ENCODE results near the gene VSIG1. TPM values are rescaled to one million over a fixed set of nuclear protein-coding genes. Genes with fewer than 3 reads are reported as not detected.

The VSIG1 gene
- polyA plus RNA-seq, 1 donor (not counting 4 experiments of a cell fraction or from before 2014, with no cell fraction given) = 7.2 TPM

- H4K20me1 ChIP-seq (ENCODE audit: control insufficient read depth, extremely low read depth, insufficient read depth, low read length) = no peaks in the 10 kb centered on the region
- no peak for DNase-seq (ENCODE audit: low read depth, low spot score)
- peaks cover 3% of the 10 kb centered on the region for H3K4me1 ChIP-seq (ENCODE audit: control insufficient read depth, extremely low read depth, insufficient read depth, low read length)
- dilution Hi-C loops (cut with MboI; ENCODE audit: extremely low pct_ligation_motif_present, low sequenced_read_pairs) = no loop called here
- H3K9me1 ChIP-seq (ENCODE audit: control insufficient read depth, extremely low read depth, insufficient read depth, low read length) = no peaks in the 10 kb centered on the region
- no peak overlapping the region for H3K27ac ChIP-seq (ENCODE audit: control insufficient read depth, insufficient read depth, low read length)
- no peaks in the 10 kb centered on the region for H3K79me2 ChIP-seq (ENCODE audit: control insufficient read depth, insufficient read depth, low read length)
- TF ChIP-seq CTCF (optimal IDR thresholded peaks at IDR 0.05 in 1 of 3, IDR thresholded peaks at IDR 0.05 in 1 of 3, conservative IDR thresholded peaks at IDR 0.05 in 1 of 3; ENCODE audit: extremely low read depth in 1 of 3, insufficient read depth in 2 of 3, low read length in 3 of 3) (no peak), EZH2 (IDR thresholded peaks at IDR 0.05; ENCODE audit: low read length) (no peak)
- H3K9ac ChIP-seq (ENCODE audit: control insufficient read depth, extremely low read depth, insufficient read depth, low read length) = no peak overlapping the region
- no peak for FAIRE-seq
- no peak overlapping the region for H3K4me3 ChIP-seq (ENCODE audit: control insufficient read depth in 2 of 3, extremely low read depth in 1 of 3, insufficient read depth in 2 of 3, low read depth in 1 of 3, low read length in 3 of 3)
- H3K27me3 ChIP-seq (ENCODE audit: control insufficient read depth, extremely low read depth, insufficient read depth, low read length) = no peaks in the 10 kb centered on the region
- no peaks in the 10 kb centered on the region for H3K36me3 ChIP-seq (ENCODE audit: control insufficient read depth in 2 of 2, extremely low read depth in 1 of 2, insufficient read depth in 2 of 2, low read length in 2 of 2)
- H3K4me2 ChIP-seq (ENCODE audit: control insufficient read depth, extremely low read depth, insufficient read depth, low read depth, low read length) = no peak overlapping the region
- H2AFZ ChIP-seq (ENCODE audit: control insufficient read depth, low read length) = no peak overlapping the region
- no peaks in the 10 kb centered on the region for H3K9me3 ChIP-seq (ENCODE audit: control insufficient read depth, low read depth, low read length)
These were observed 19.5 kb upstream of the VSIG1 start for GRCh38 chrX:108025376-108025775.

DNA sequence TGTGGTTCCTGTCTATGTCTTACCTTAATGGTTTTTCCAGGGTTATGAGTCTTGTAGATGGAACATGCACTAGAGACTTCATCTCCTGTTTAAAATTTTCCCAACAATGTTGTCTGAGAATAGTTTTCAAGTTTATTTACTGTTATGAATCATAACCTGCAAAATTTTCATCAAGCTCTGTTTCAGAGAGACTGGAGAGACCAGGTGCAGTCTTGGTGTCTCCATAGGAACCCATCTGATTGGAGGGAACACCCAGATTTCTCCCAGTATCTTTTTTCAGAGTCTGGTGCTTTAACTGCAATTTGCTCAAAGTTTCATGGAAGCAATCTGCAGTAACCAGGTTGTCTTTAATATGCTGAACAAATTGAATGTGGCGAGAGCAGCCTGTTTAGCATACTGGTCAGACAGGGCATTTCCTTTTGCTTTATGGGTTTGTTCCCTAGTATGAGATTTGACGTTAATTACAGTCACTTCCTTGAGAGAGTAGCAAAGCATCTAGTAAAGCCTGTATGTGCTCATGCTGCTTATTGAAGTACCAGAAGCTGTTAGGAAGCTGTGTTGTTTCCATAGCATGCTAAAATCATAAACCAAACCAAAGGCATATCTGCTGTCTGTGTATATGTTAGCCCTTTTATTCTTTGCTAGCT lies 18.8 kb upstream of the VSIG1 start:
- dilution Hi-C loops (cut with MboI; ENCODE audit: extremely low pct_ligation_motif_present, low sequenced_read_pairs) = no loop called here

More for the DNA sequence above, 18.8 kb upstream of the VSIG1 start:
- Histone ChIP-seq H3K4me2 (ENCODE audit: control insufficient read depth, extremely low read depth, insufficient read depth, low read depth, low read length) (no peak overlapping the region), H3K36me3 (ENCODE audit: control insufficient read depth in 2 of 2, extremely low read depth in 1 of 2, insufficient read depth in 2 of 2, low read length in 2 of 2) (no peaks in the 10 kb centered on the region), H3K27ac (ENCODE audit: control insufficient read depth, insufficient read depth, low read length) (no peak overlapping the region), H3K9ac (ENCODE audit: control insufficient read depth, extremely low read depth, insufficient read depth, low read length) (no peak overlapping the region), H3K27me3 (ENCODE audit: control insufficient read depth, extremely low read depth, insufficient read depth, low read length) (peaks cover 2% of the 10 kb centered on the region), H3K79me2 (ENCODE audit: control insufficient read depth, insufficient read depth, low read length) (no peaks in the 10 kb centered on the region), H3K4me3 (ENCODE audit: control insufficient read depth in 2 of 3, extremely low read depth in 1 of 3, insufficient read depth in 2 of 3, low read depth in 1 of 3, low read length in 3 of 3) (no peak overlapping the region), H3K9me3 (ENCODE audit: control insufficient read depth, low read depth, low read length) (no peaks in the 10 kb centered on the region), H4K20me1 (ENCODE audit: control insufficient read depth, extremely low read depth, insufficient read depth, low read length) (no peaks in the 10 kb centered on the region), H3K4me1 (ENCODE audit: control insufficient read depth, extremely low read depth, insufficient read depth, low read length) (peaks cover 3% of the 10 kb centered on the region), H2AFZ (ENCODE audit: control insufficient read depth, low read length) (no peak overlapping the region), H3K9me1 (ENCODE audit: control insufficient read depth, extremely low read depth, insufficient read depth, low read length) (no peaks in the 10 kb centered on the region)
- no peak for TF ChIP-seq EZH2 (IDR thresholded peaks at IDR 0.05; ENCODE audit: low read length)
- no peak for TF ChIP-seq CTCF (optimal IDR thresholded peaks at IDR 0.05 in 1 of 3, IDR thresholded peaks at IDR 0.05 in 1 of 3, conservative IDR thresholded peaks at IDR 0.05 in 1 of 3; ENCODE audit: extremely low read depth in 1 of 3, insufficient read depth in 2 of 3, low read length in 3 of 3)
- DNase-seq (ENCODE audit: low read depth, low spot score) (no peak), FAIRE-seq (no peak)
